ENCODE measurements around the gene NPBWR2. TPM values are rescaled to one million over a fixed set of nuclear protein-coding genes. Genes with fewer than 3 reads are reported as not detected.

NPBWR2 gene
- total RNA-seq, 4 donors from 2014 or later: not detected

- TF ChIP-seq EP300 (IDR thresholded peaks at IDR 0.05): no peak
- TF ChIP-seq POLR2AphosphoS5 (IDR thresholded peaks at IDR 0.05): no peak
- TF ChIP-seq POLR2A (IDR thresholded peaks at IDR 0.05): no peak
- no peak for TF ChIP-seq CTCF (IDR thresholded peaks at IDR 0.05)
- 53% methylated on average over 3 of the region's 11 CpGs; no CpG with 5 or more reads in 1 of the 2 donors for WGBS, 2 donors (ENCODE audit: low coverage in 1 of 2)
- Histone ChIP-seq H3K4me3 (no peak overlapping the region), H3K27ac (no peak overlapping the region), H3K4me1 (peaks cover 0 to 29% (median 10%) of the 10 kb centered on the region in 3 donors), H3K9me3 (peaks cover 0 to 3% (median 0%) of the 10 kb centered on the region in 3 donors), H3K27me3 (peaks cover 68% of the 10 kb centered on the region), H3K36me3 (no peaks in the 10 kb centered on the region)
- ATAC-seq: no peak
These were observed 20.6 kb downstream of the NPBWR2 start for GRCh38 chr20:64086801-64087200.

DNA sequence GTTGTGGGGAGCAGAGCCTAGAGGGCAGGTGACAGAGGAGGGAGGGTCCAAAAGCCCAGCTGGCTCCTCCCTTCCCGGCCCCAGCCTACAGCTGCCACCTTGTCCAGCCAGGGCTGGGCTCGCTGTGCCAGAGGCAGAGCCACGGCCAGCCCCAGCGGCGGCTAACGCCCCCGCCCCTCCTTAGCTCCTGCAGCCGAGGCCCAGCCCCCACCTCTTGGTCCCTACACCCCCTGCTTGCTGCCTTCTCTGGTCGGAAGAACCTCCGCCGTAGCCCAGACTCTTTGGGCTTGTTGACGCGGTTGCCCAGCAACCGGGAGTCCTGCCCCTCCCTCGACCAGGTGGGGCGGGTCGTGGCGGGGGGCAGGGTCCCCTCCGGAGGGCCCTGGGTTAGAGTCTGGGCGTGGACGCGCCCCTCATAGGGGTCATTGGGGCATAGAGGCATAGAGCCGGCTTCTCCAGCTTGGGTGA, 22.6 kb downstream of the NPBWR2 start:
- Histone ChIP-seq H3K9me3 (peaks cover 0 to 3% (median 0%) of the 10 kb centered on the region in 3 donors), H3K27ac (no peak overlapping the region), H3K4me3 (no peak overlapping the region), H3K27me3 (peaks cover 59% of the 10 kb centered on the region), H3K4me1 (peaks cover 0 to 36% (median 10%) of the 10 kb centered on the region in 3 donors), H3K36me3 (no peaks in the 10 kb centered on the region)
- TF ChIP-seq POLR2AphosphoS5 (IDR thresholded peaks at IDR 0.05): no peak
- no peak for TF ChIP-seq POLR2A (IDR thresholded peaks at IDR 0.05)
- no peak for TF ChIP-seq EP300 (IDR thresholded peaks at IDR 0.05)
- no peak for TF ChIP-seq CTCF (IDR thresholded peaks at IDR 0.05)
- no peak for ATAC-seq
- no CpG with 5 or more reads among the region's 23 CpGs for WGBS, 2 donors (ENCODE audit: low coverage in 1 of 2)

DNA sequence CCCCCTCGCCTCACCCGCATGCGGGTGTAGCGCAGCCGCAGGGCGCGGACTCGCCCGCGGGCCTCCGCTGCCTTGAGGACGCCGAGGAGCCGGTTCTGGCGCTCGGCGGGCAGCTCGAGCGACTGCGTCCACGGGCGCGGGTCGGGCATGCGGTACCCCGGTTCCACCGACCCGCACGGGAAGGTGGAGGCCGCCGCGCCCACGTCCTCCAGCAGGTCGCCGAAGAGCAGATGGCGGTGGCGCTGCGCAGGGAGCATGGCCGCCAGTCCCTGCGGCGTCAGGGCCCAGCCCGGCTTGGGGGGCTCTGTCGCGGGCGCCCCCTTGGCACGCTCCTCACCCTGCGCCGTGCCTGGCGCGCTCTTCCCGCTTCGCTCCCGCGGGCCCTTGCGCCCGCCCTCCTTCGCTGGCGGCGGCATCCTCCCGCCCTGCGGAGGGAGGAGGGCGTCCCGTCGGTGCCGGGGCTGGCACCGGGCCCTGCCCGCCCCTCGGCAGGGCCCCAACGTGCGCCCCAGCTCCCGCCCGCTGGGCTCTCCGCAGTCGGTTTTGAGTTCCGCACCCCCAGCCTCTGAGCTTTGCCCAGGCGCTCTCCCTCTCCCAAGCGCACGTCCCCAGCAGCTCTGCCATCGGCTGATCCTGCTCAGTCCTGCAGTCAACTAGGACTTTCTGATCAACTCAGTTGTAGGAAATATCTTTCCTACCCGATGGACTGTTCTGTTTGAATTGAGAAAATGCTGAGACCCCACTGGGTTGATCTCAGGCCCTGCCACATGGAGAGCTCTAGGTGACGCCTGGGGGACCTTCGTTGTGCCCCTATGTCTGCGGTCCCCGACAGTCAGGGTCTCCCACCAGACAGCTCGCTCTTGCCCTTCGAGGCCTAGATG, 23.3 kb downstream of the NPBWR2 start, which contains the start of gene LKAAEAR1:
Gene LKAAEAR1 (minus strand): TSS at position 595 of the 881 bp plus-strand sequence. CDS start 179 bp downstream, at position 416.
- H3K27ac ChIP-seq: no peak within 1 kb of the TSS
- 0% methylated on average over 3 of the region's 86 CpGs; no CpG with 5 or more reads in 1 of the 2 donors for WGBS, 2 donors (ENCODE audit: low coverage in 1 of 2)
- H3K36me3 ChIP-seq: no peaks in the 10 kb centered on the region
- ATAC-seq: no peak
- H3K4me1 ChIP-seq: peaks cover 0 to 42% (median 13%) of the 10 kb centered on the region in 3 donors
- peak within 1 kb of the TSS; percentile 23 to 62 for H3K4me3 ChIP-seq
- H3K9me3 ChIP-seq: peaks cover 0 to 3% (median 0%) of the 10 kb centered on the region in 3 donors
- TF ChIP-seq POLR2A (IDR thresholded peaks at IDR 0.05): peak in 1 of 2 donors; percentile 6
- TF ChIP-seq EP300 (IDR thresholded peaks at IDR 0.05): no peak
- peaks cover 53% of the 10 kb centered on the region for H3K27me3 ChIP-seq

DNA sequence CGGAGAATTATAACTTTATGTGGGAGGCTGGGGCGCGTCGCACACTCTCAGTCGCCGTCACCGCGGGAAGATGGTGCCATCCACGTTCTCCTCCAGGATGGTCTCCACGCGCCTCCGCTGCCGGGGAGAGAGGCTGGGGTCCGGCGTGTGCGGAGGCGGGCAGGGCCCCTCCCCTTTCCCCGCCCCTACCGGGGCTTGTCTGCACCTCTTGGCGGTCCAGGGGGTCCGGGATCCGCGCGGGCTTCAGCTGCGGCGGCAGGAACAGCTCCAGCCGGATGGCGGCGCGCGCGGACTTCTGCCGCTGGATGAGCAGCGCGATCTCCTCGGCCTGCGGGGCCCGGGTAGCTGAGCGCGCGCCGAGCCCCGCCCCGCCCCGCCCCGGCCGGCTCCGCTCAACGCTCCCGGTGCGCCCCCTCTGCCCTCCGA, 24.0 kb downstream of the NPBWR2 start:
- H3K27me3 ChIP-seq: peaks cover 46% of the 10 kb centered on the region
- no peaks in the 10 kb centered on the region for H3K36me3 ChIP-seq
- H3K27ac ChIP-seq: no peak overlapping the region
- peak; percentile 49 for ATAC-seq
- TF ChIP-seq CTCF (IDR thresholded peaks at IDR 0.05) (peak in 3 of 4 experiments; percentile 59 to 85 (median 61)), POLR2A (IDR thresholded peaks at IDR 0.05) (no peak), EP300 (IDR thresholded peaks at IDR 0.05) (no peak), POLR2AphosphoS5 (IDR thresholded peaks at IDR 0.05) (no peak)
- peaks cover 0 to 48% (median 20%) of the 10 kb centered on the region in 3 donors for H3K4me1 ChIP-seq
- H3K4me3 ChIP-seq: peak overlapping the region; percentile 23 to 62
- H3K9me3 ChIP-seq: peaks cover 0 to 3% (median 0%) of the 10 kb centered on the region in 3 donors
- WGBS, 2 donors (ENCODE audit: low coverage in 1 of 2): no CpG with 5 or more reads among the region's 52 CpGs

- H3K36me3 ChIP-seq: no peaks in the 10 kb centered on the region
- ATAC-seq: no peak
- peaks cover 0 to 3% (median 0%) of the 10 kb centered on the region in 3 donors for H3K9me3 ChIP-seq
- TF ChIP-seq EP300 (IDR thresholded peaks at IDR 0.05) (no peak), POLR2A (IDR thresholded peaks at IDR 0.05) (no peak), POLR2AphosphoS5 (IDR thresholded peaks at IDR 0.05) (no peak), CTCF (IDR thresholded peaks at IDR 0.05) (no peak)
- H3K4me3 ChIP-seq: peak overlapping the region in 1 of 2 donors; percentile 62
- WGBS, 2 donors (ENCODE audit: low coverage in 1 of 2): 30 to 60% methylated on average over 1 to 2 of the region's 13 CpGs
- no peak overlapping the region for H3K27ac ChIP-seq
- H3K27me3 ChIP-seq: peaks cover 41% of the 10 kb centered on the region
- H3K4me1 ChIP-seq: peaks cover 0 to 53% (median 25%) of the 10 kb centered on the region in 3 donors
These were observed 24.5 kb downstream of the NPBWR2 start for GRCh38 chr20:64082820-64083377.
